Measurements from ENCODE around the gene CELF4.
"Not testable (repeated sequence)": the region's sequence is repeated elsewhere in the genome, so short reads cannot be mapped to it uniquely, and the experiment has no call there.

CELF4 gene

DNA sequence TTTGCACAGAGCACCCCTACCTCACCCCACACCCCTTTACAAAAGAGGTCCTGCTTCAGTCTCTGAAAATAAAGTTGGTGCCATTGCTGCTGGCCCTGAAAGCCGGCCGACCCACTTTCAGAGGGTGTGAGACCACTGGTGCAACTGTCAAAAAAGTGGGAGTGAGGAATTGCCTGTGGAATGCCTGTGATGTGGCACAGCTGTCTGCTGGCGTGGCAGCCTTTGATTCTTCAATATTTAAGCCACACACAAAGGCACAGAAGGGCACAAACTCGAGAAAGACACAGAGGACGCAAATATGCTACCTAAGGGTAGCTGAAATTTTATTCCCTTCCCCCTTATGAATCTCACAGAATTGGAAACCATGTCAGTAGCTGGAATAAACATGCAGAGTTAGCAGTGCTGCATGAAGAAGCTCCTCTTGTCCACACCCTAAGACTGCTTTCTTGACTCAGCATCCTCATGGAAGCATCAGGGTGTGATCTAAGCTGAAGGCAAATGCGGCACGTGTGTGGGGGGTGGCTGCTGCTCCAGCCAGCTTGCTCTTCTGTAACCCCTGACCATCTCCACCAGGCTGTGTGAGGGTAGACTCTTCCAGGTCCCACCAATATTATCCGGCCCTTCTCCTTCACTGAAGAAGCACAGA lies 92.3 kb downstream of the CELF4 start:
- H3K4me3 ChIP-seq (ENCODE audit: control insufficient read depth, low read depth, low read length): no peak overlapping the region
- no peak for TF ChIP-seq CTCF (conservative IDR thresholded peaks at IDR 0.05; ENCODE audit: control insufficient read depth, insufficient read depth, low read depth, low read length)
- DNase-seq (ENCODE audit: low read depth): no peak

DNA sequence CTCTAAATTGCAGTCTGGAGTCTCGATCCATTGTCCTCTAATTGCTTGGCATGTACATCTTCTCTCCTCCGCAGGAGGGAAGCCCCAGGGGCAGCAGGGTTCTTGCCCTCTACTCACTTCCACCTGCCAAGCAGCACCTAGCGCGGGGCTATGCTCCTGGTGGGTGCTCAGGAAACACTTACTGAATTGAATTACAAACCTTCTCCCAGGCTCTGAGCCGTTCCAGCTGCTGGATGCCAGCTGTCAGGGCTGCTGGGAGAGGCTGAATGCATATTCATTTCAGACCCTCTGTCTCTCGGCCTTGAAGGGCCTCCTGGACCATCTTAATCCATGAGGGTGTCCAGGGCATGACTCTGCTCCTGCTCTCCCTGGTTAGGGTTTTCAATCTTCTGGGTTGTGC lies 94.0 kb downstream of the CELF4 start:
- TF ChIP-seq CTCF (conservative IDR thresholded peaks at IDR 0.05; ENCODE audit: control insufficient read depth, insufficient read depth, low read depth, low read length): no peak
- DNase-seq (ENCODE audit: low read depth): no peak
- no peak overlapping the region for H3K4me3 ChIP-seq (ENCODE audit: control insufficient read depth, low read depth, low read length)

- DNase-seq (ENCODE audit: low read depth): no peak
- no peak overlapping the region for H3K4me3 ChIP-seq (ENCODE audit: control insufficient read depth, low read depth, low read length)
- no peak for TF ChIP-seq CTCF (conservative IDR thresholded peaks at IDR 0.05; ENCODE audit: control insufficient read depth, insufficient read depth, low read depth, low read length)
Observed at GRCh38 chr18:37470986-37471385, 94.6 kb downstream of the CELF4 start.

DNA sequence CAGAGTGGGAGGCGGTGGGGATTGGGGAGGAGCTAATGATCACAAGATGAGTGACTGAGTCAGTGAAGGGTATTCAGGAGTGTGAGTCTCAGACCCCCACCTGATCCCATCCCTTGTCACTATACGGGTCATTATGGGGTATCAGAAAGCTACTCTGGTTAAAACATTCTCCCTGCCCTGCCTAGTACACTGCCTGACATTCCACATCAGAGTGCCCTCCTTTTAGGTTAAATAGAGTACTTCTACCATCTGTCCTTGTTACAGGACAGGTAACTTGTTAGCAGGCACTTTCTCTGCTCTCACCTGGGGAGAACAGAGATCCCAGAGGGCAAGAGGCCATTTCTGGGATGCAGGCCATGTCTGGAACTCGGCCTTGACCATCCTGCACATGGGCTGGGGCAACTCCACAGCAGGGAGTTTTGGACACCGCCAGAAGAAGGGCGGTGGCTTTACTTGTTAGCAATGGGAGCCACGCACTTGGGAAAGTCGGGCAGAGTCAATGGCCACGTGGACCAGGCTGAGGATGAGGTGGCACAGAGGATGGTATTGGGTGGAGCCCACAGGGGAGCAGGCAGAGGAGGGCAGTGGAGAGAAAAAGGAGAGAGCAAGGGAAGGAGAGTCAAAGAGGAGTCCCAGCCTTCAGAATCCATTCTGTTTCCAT lies 98.5 kb downstream of the CELF4 start:
- DNase-seq (ENCODE audit: low read depth): no peak
- H3K4me3 ChIP-seq (ENCODE audit: control insufficient read depth, low read depth, low read length): no peak overlapping the region
- TF ChIP-seq CTCF (conservative IDR thresholded peaks at IDR 0.05; ENCODE audit: control insufficient read depth, insufficient read depth, low read depth, low read length): no peak

GRCh38 chr18:37465958-37466357 lies 99.6 kb downstream of the CELF4 start:
- no peak for DNase-seq (ENCODE audit: low read depth)
- no peak overlapping the region for H3K4me3 ChIP-seq (ENCODE audit: control insufficient read depth, low read depth, low read length)
- no peak for TF ChIP-seq CTCF (conservative IDR thresholded peaks at IDR 0.05; ENCODE audit: control insufficient read depth, insufficient read depth, low read depth, low read length)

DNA sequence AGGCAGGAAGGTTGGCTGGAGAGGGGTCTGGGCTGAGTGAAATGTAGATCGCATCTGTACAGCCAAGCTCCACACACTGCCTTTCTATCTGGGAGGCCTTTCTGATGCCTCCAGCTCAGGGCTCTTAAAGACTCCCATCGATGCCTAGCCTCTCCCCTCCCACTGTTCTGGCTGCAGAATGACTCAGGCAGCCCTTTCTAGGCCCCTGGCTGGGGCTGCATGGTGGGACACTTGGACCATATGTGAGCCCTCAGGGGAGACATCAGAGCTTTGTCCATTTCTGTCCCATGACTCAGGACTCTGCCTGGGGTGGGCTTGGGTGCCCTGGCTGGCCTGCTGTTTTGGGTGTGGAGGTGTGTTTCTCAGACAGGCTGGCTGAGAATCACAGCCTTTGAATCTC lies 101.3 kb downstream of the CELF4 start:
- DNase-seq (ENCODE audit: low read depth): no peak
- no peak overlapping the region for H3K4me3 ChIP-seq (ENCODE audit: control insufficient read depth, low read depth, low read length)
- TF ChIP-seq CTCF (conservative IDR thresholded peaks at IDR 0.05; ENCODE audit: control insufficient read depth, insufficient read depth, low read depth, low read length): no peak

DNA sequence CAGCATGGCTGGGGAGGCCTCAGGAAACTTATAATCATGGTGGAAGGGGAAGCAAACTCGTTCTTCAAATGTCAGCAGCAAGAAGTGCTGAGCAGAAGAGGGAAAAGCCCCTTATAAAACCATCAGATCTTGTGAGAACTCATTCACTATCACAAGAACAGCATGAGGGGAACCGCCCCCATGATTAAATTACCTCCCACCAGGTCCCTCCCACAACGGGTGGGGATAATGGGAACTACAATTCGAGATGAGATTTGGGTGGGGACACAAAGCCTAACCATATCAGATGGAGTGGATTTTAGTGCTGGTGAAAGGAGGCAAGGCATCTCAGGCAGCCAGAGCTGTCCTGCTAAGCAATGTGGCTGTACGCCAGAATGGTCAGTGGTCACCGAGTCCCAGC lies 104.3 kb downstream of the CELF4 start:
- not testable (repeated sequence) for DNase-seq (ENCODE audit: low read depth)

More for the DNA sequence above, 104.3 kb downstream of the CELF4 start:
- H3K4me3 ChIP-seq (ENCODE audit: control insufficient read depth, low read depth, low read length): not testable (repeated sequence)

Measured in fibroblast of mammary gland (primary cell).